ENCODE measurements around the gene C1orf50. TPM values are rescaled to one million over a fixed set of nuclear protein-coding genes. Genes with fewer than 3 reads are reported as not detected.
"Not testable (repeated sequence)": the region's sequence is repeated elsewhere in the genome, so short reads cannot be mapped to it uniquely, and the experiment has no call there.

Gene C1orf50
- total RNA-seq, result 6.1 TPM
- long read RNA-seq, full-length matches to known transcripts, result 5 of 6 reads
- long read RNA-seq, partial matches to known transcripts, result 0 of 6 reads
- long read RNA-seq, other reads (novel, unspliced or antisense), result 1 of 6 reads

- peaks cover 28% of the 10 kb centered on the region for H3K4me1 ChIP-seq
- H3K9me3 ChIP-seq, result no peaks in the 10 kb centered on the region
- peak within 1 kb of the TSS; percentile 88 for H3K4me3 ChIP-seq
- intact Hi-C loops (cut with DNase I), result no loop called here
- H3K36me3 ChIP-seq, result peaks cover 4% of the 10 kb centered on the region
- peak; percentile 100 for DNase-seq
- no peaks in the 10 kb centered on the region for H3K27me3 ChIP-seq
- peak within 1 kb of the TSS; percentile 94 for H3K27ac ChIP-seq
- TF ChIP-seq, protein P1, sequence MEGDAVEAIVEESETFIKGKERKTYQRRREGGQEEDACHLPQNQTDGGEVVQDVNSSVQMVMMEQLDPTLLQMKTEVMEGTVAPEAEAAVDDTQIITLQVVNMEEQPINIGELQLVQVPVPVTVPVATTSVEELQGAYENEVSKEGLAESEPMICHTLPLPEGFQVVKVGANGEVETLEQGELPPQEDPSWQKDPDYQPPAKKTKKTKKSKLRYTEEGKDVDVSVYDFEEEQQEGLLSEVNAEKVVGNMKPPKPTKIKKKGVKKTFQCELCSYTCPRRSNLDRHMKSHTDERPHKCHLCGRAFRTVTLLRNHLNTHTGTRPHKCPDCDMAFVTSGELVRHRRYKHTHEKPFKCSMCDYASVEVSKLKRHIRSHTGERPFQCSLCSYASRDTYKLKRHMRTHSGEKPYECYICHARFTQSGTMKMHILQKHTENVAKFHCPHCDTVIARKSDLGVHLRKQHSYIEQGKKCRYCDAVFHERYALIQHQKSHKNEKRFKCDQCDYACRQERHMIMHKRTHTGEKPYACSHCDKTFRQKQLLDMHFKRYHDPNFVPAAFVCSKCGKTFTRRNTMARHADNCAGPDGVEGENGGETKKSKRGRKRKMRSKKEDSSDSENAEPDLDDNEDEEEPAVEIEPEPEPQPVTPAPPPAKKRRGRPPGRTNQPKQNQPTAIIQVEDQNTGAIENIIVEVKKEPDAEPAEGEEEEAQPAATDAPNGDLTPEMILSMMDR (IDR thresholded peaks at IDR 0.05), result no peak
- peak; percentile 98 for ATAC-seq
Measured at GRCh38 chr1:42766741-42767509, at the start of gene C1orf50, which contains the start of gene P3H1. TSS of gene C1orf50 (plus strand) at chr1:42767249. CDS start at chr1:42767312, 63 bp downstream. TSS of gene P3H1 (minus strand) at chr1:42767028. CDS start at chr1:42766971, 57 bp downstream.

GRCh38 chr1:42720868-42721267 is 46.2 kb upstream of the C1orf50 start:
- H3K4me1 ChIP-seq, result no peaks in the 10 kb centered on the region
- ATAC-seq, result no peak

GRCh38 chr1:42721926-42722325 is 45.1 kb upstream of the C1orf50 start:
- Histone ChIP-seq H3K4me3 (no peak overlapping the region), H3K36me3 (no peaks in the 10 kb centered on the region), H3K27ac (no peak overlapping the region), H3K9me3 (no peaks in the 10 kb centered on the region), H3K27me3 (no peaks in the 10 kb centered on the region), H3K4me1 (no peaks in the 10 kb centered on the region)
- intact Hi-C loops (cut with DNase I), result no loop called here
- DNase-seq, result no peak
- no peak for ATAC-seq
- TF ChIP-seq, protein P1 (IDR thresholded peaks at IDR 0.05), result no peak

More at GRCh38 chr1:42720868-42721267, 46.2 kb upstream of the C1orf50 start:
- H3K27ac ChIP-seq, result no peak overlapping the region
- TF ChIP-seq, protein P1 (IDR thresholded peaks at IDR 0.05), result no peak
- H3K9me3 ChIP-seq, result no peaks in the 10 kb centered on the region
- H3K4me3 ChIP-seq, result no peak overlapping the region
- DNase-seq, result no peak
- intact Hi-C loops (cut with DNase I), result no loop called here
- H3K36me3 ChIP-seq, result no peaks in the 10 kb centered on the region
- no peaks in the 10 kb centered on the region for H3K27me3 ChIP-seq

GRCh38 chr1:42722403-42722802 is 44.6 kb upstream of the C1orf50 start:
- H3K27me3 ChIP-seq; H3K9me3 ChIP-seq; intact Hi-C loops (cut with DNase I); DNase-seq; ATAC-seq; H3K4me3 ChIP-seq; H3K27ac ChIP-seq; H3K36me3 ChIP-seq; H3K4me1 ChIP-seq: not testable (repeated sequence)

DNA sequence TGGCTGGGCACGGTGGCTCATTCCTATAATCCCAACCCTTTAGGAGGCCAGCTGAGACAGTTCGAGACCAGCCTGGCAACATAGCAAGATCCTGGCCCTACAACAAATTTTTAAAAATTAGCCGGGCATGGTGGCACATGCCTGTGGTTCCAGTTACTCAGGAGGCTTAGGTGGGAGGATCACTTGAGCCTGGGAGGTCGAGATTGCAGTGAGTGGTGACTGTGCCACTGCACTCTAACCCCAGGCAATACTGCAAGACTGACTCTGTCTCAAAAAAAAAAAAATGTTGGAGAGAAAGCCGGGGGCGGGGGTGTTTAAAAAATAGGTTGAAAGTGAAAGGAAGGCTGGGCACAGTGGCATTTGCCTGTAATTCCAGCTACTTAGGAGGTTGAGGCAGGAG is 43.5 kb upstream of the C1orf50 start:
- Histone ChIP-seq H3K36me3 (no peaks in the 10 kb centered on the region), H3K4me3 (no peak overlapping the region), H3K27me3 (no peaks in the 10 kb centered on the region), H3K9me3 (no peaks in the 10 kb centered on the region), H3K27ac (no peak overlapping the region), H3K4me1 (no peaks in the 10 kb centered on the region)
- TF ChIP-seq, protein P1 (IDR thresholded peaks at IDR 0.05), result no peak
- no peak for ATAC-seq
- intact Hi-C loops (cut with DNase I), result no loop called here
- DNase-seq, result no peak

- DNase-seq; H3K27me3 ChIP-seq; H3K27ac ChIP-seq; H3K4me3 ChIP-seq; intact Hi-C loops (cut with DNase I); H3K36me3 ChIP-seq; H3K4me1 ChIP-seq; ATAC-seq; H3K9me3 ChIP-seq: not testable (repeated sequence)
Measured at GRCh38 chr1:42725820-42726219, 41.2 kb upstream of the C1orf50 start.
